ENCODE measurements around the gene PTX4.

The PTX4 gene

DNA sequence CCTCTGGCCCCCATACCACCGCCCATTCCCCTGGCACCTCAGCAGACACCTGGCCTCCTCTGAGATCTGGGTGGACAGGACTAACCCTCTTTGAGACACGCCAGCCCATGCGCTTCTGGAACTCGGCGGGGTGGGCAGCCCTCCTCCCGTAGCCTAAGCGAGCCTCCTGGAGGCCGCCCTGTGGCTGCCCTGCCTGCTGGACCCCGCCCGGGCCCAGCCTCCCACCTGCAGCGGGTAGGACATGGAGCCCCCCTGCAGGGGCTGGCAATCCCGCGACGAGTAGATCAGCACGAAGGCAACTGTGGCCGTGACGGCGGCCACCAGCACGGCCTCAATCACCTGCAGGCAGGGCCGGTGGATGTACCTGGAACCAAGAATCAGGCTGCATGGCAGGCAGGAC is 36.2 kb downstream of the PTX4 start:
- H3K36me3 ChIP-seq (ENCODE audit: insufficient read depth, low read length), result peaks cover 85% of the 10 kb centered on the region
- no peak for ATAC-seq (ENCODE audit: insufficient read depth, low read depth)

DNA sequence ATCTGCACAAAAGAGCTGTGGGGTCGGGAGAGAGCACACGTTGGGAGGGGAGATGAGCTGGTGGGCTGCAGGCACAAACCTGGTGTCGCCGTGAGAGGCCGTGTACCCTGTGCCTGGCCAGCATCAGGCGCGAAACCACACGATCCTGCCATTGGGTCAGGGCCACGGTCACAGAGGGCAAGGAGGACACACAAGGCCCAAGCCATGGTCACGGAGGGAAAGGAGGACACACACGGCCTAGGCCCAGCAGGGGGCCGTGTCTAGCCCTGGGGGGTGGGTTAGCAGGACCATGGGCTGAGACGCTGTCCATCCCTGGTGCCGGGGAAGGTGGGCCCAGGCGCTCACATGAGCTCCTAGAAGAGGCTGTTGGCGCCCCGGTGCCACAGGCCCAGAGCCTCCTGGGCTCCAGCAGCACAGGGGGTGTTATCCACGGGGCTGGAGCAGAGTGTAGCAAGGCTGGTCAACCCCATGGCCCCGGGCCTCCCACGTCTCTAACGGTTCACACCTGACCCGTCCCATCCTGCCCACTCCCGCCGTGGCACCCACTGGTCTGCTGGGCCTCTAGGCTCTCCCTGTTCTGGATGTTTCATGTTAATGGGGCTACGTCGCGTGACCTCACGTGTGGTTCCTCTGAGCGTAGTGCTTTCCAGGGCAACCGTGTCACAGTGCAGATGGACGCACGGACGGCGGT is 36.9 kb downstream of the PTX4 start:
- DNase-seq (no peak), ATAC-seq (ENCODE audit: insufficient read depth, low read depth) (no peak; the same call in 2 of the 3 replicates)
- no peak overlapping the region for H3K27ac ChIP-seq (ENCODE audit: low read length)
- H3K4me3 ChIP-seq (ENCODE audit: low read depth in 1 of 2, low read length in 2 of 2), result no peak overlapping the region
- no peaks in the 10 kb centered on the region for H3K4me1 ChIP-seq (ENCODE audit: insufficient read depth, low read length)
- TF ChIP-seq, protein P1, sequence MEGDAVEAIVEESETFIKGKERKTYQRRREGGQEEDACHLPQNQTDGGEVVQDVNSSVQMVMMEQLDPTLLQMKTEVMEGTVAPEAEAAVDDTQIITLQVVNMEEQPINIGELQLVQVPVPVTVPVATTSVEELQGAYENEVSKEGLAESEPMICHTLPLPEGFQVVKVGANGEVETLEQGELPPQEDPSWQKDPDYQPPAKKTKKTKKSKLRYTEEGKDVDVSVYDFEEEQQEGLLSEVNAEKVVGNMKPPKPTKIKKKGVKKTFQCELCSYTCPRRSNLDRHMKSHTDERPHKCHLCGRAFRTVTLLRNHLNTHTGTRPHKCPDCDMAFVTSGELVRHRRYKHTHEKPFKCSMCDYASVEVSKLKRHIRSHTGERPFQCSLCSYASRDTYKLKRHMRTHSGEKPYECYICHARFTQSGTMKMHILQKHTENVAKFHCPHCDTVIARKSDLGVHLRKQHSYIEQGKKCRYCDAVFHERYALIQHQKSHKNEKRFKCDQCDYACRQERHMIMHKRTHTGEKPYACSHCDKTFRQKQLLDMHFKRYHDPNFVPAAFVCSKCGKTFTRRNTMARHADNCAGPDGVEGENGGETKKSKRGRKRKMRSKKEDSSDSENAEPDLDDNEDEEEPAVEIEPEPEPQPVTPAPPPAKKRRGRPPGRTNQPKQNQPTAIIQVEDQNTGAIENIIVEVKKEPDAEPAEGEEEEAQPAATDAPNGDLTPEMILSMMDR (IDR thresholded peaks at IDR 0.05; ENCODE audit: borderline replicate concordance, extremely low read depth, low read length, poor library complexity, severe bottlenecking), result no peak
- TF ChIP-seq EZH2 (IDR thresholded peaks at IDR 0.05; ENCODE audit: borderline replicate concordance, low read depth, low read length, severe bottlenecking), result no peak
- peaks cover 85% of the 10 kb centered on the region for H3K36me3 ChIP-seq (ENCODE audit: insufficient read depth, low read length)
- H3K9ac ChIP-seq (ENCODE audit: low read depth, low read length), result no peak overlapping the region
- no peak overlapping the region for H2AFZ ChIP-seq (ENCODE audit: low read depth, low read length)
- H4K20me1 ChIP-seq (ENCODE audit: insufficient read depth, low read length), result peaks cover 11% of the 10 kb centered on the region; the same call in 1 of the 2 replicates
- H3K4me2 ChIP-seq (ENCODE audit: insufficient read depth, low read length), result no peak overlapping the region
- no peaks in the 10 kb centered on the region for H3K9me3 ChIP-seq (ENCODE audit: insufficient read depth, low read length, severe bottlenecking)
- no peaks in the 10 kb centered on the region for H3K27me3 ChIP-seq (ENCODE audit: insufficient read depth, low read length, poor library complexity)
- no peaks in the 10 kb centered on the region for H3K79me2 ChIP-seq (ENCODE audit: insufficient read depth, low read length)

More for the DNA sequence above, 36.2 kb downstream of the PTX4 start:
- DNase-seq, result no peak
- Histone ChIP-seq H3K9me3 (ENCODE audit: insufficient read depth, low read length, severe bottlenecking) (no peaks in the 10 kb centered on the region), H2AFZ (ENCODE audit: low read depth, low read length) (no peak overlapping the region), H3K27ac (ENCODE audit: low read length) (no peak overlapping the region), H3K4me1 (ENCODE audit: insufficient read depth, low read length) (no peaks in the 10 kb centered on the region), H3K79me2 (ENCODE audit: insufficient read depth, low read length) (no peaks in the 10 kb centered on the region), H3K27me3 (ENCODE audit: insufficient read depth, low read length, poor library complexity) (no peaks in the 10 kb centered on the region), H4K20me1 (ENCODE audit: insufficient read depth, low read length) (peaks cover 11% of the 10 kb centered on the region; the same call in 1 of the 2 replicates), H3K4me3 (ENCODE audit: low read depth in 1 of 2, low read length in 2 of 2) (no peak overlapping the region), H3K9ac (ENCODE audit: low read depth, low read length) (no peak overlapping the region), H3K4me2 (ENCODE audit: insufficient read depth, low read length) (no peak overlapping the region)
- TF ChIP-seq, protein P1 (IDR thresholded peaks at IDR 0.05; ENCODE audit: borderline replicate concordance, extremely low read depth, low read length, poor library complexity, severe bottlenecking), result no peak
- no peak for TF ChIP-seq EZH2 (IDR thresholded peaks at IDR 0.05; ENCODE audit: borderline replicate concordance, low read depth, low read length, severe bottlenecking)

GRCh38 chr16:1450841-1451240 is 37.9 kb downstream of the PTX4 start:
- H3K4me3 ChIP-seq (ENCODE audit: low read depth in 1 of 2, low read length in 2 of 2), result no peak overlapping the region
- H3K27me3 ChIP-seq (ENCODE audit: insufficient read depth, low read length, poor library complexity), result no peaks in the 10 kb centered on the region
- H3K9me3 ChIP-seq (ENCODE audit: insufficient read depth, low read length, severe bottlenecking), result no peaks in the 10 kb centered on the region
- peaks cover 11% of the 10 kb centered on the region; the same call in 1 of the 2 replicates for H4K20me1 ChIP-seq (ENCODE audit: insufficient read depth, low read length)
- no peak overlapping the region for H2AFZ ChIP-seq (ENCODE audit: low read depth, low read length)
- no peak for ATAC-seq (ENCODE audit: insufficient read depth, low read depth)
- no peaks in the 10 kb centered on the region for H3K4me1 ChIP-seq (ENCODE audit: insufficient read depth, low read length)
- H3K9ac ChIP-seq (ENCODE audit: low read depth, low read length), result no peak overlapping the region
- H3K27ac ChIP-seq (ENCODE audit: low read length), result no peak overlapping the region
- TF ChIP-seq EZH2 (IDR thresholded peaks at IDR 0.05; ENCODE audit: borderline replicate concordance, low read depth, low read length, severe bottlenecking), result no peak
- TF ChIP-seq, protein P1 (IDR thresholded peaks at IDR 0.05; ENCODE audit: borderline replicate concordance, extremely low read depth, low read length, poor library complexity, severe bottlenecking), result no peak
- DNase-seq, result no peak
- no peaks in the 10 kb centered on the region for H3K79me2 ChIP-seq (ENCODE audit: insufficient read depth, low read length)
- H3K36me3 ChIP-seq (ENCODE audit: insufficient read depth, low read length), result peaks cover 90% of the 10 kb centered on the region
- no peak overlapping the region for H3K4me2 ChIP-seq (ENCODE audit: insufficient read depth, low read length)

All from DND-41 (cell line).